Activated naive CD4-positive, alpha-beta T cell treated with anti-CD3 and anti-CD28 coated beads, Interleukin-2, amount 50 U/mL, for 72 hours (primary cell): ENCODE measurements around the gene CXCL3. TPM values are rescaled to one million over a fixed set of nuclear protein-coding genes. Genes with fewer than 3 reads are reported as not detected.
"Not testable (repeated sequence)": the region's sequence is repeated elsewhere in the genome, so short reads cannot be mapped to it uniquely, and the experiment has no call there.

Experiments used
- ATAC-seq, 2 donors: fragments of 150-1000 bp; cut with Tn5 transposase; 2 replicates each; pipeline ENCODE4 v1.10.0; 2021; ENCODE audit warnings: mild to moderate bottlenecking in 2 of 2, moderate library complexity in 2 of 2
- DNase-seq, 2 donors: peaks; one replicate each; pipeline ENCODE4 v3.0.0; 2021 to 2022; ENCODE audit warnings: low spot score in 2 of 2
- H3K27ac Mint-ChIP-seq, 2 donors: one replicate each; pipeline ENCODE4 v1.8.0; 2022; ENCODE audit warnings: mild to moderate bottlenecking in 2 of 2, mixed read lengths in 2 of 2
- H3K36me3 Mint-ChIP-seq, 2 donors: one replicate each; pipeline ENCODE4 v1.8.0; 2022; ENCODE audit warnings: mixed read lengths in 2 of 2
- H3K9me3 Mint-ChIP-seq, 2 donors: one replicate each; pipeline ENCODE4 v1.8.0; 2022; ENCODE audit warnings: mixed read lengths in 2 of 2
- total RNA-seq, 2 donors: library from RNA; stranded (reverse); gene quantifications; one replicate each; pipeline ENCODE4 v1.2.3, GENCODE V29; 2022

CXCL3 gene
- total RNA-seq = not detected

- Mint-ChIP-seq H3K27ac (no peak within 1 kb of the TSS), H3K9me3 (no peaks in the 10 kb centered on the region), H3K36me3 (peaks cover 0 to 8% of the 10 kb centered on the region in 2 donors)
- no peak for DNase-seq
- peak; percentile 60 to 78 for ATAC-seq
These were observed at the start of gene CXCL3 for GRCh38 chr4:74038425-74039314. Gene CXCL3, minus strand, starts transcription at chr4:74038689. Its CDS starts 78 bp downstream, at chr4:74038611.

DNA sequence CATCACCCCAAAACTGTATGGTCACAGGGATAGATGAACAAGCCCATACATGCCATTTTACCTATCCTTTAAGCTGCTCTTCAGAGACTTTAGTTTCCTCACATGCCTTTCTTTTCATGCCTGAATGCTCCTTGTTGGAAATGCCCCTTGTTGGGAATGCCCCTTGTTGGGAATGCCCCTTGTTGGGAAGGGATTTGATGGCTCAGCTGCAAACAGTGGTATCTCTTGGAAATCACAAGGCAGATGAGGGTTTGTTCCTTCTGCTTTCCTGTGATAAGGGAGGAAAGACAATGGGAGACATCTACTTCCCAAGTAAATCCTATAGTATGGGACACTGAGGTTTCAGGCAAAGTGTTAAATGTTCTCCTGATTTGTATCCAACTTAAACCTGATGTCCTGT is 49.0 kb upstream of the CXCL3 start:
- DNase-seq (no peak), ATAC-seq (no peak)
- H3K9me3 Mint-ChIP-seq = no peaks in the 10 kb centered on the region
- H3K36me3 Mint-ChIP-seq = no peaks in the 10 kb centered on the region
- H3K27ac Mint-ChIP-seq = no peak overlapping the region

DNA sequence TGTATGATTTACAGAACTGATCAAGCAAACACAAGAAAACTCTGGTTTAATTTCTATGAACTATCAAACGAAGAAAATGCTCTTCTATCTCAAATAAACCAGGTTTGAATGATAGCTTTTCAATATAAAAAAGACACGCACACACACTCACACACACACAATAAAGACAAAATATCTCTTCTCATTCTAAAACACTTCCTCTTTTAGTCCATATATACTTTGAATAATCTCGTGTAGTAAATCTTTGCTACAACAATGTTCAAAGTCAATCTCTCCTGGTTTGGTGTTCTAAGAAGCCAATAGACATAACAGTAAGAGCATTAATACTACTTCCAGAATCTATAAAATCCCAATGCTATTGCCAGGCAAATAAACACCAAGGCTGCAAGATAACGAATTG is 47.2 kb upstream of the CXCL3 start:
- Mint-ChIP-seq H3K27ac (no peak overlapping the region), H3K9me3 (no peaks in the 10 kb centered on the region), H3K36me3 (no peaks in the 10 kb centered on the region)
- ATAC-seq (no peak), DNase-seq (no peak)

DNA sequence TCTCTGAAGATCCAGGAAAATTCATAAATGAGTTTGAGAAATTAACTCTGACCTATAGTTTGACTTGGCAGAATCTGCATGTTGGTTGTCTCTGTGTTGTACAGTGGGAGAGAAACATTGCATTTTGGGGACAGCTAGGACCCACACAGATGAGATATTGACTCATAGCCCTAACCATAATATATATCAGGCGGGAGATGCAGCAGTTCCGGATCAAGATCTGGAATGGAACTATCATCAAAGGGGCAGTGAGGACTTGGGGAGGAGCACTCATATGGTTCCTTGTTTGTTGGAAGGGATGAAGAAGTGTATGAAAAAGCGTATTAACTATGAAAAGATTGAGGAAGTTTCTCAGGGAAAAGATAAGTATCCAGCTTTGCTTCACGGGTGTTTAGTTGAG is 46.5 kb upstream of the CXCL3 start:
- peaks cover 0 to 5% of the 10 kb centered on the region in 2 donors for H3K9me3 Mint-ChIP-seq
- ATAC-seq (no peak), DNase-seq (no peak)
- no peaks in the 10 kb centered on the region for H3K36me3 Mint-ChIP-seq
- no peak overlapping the region for H3K27ac Mint-ChIP-seq

DNA sequence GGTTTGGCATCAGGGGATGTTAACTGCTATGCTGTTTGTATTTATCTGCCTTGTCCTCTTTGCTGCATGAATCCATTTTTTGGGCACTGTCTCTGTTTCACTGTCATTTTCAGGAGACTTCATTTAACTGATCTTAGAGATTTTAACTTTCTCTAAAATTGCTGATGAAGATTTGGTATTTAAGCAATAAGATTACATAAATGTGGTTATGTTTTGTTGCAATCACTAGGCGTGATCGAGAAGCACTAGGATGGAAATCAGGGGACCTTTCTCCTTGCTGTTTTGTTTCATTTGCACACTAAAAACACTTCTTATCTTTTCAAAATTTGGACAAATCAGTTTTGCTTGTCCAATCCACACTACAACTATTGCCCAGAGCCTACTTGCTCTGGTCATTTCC is 45.1 kb upstream of the CXCL3 start:
- Mint-ChIP-seq H3K27ac (no peak overlapping the region), H3K36me3 (peaks cover 0 to 4% of the 10 kb centered on the region in 2 donors), H3K9me3 (peaks cover 0 to 5% of the 10 kb centered on the region in 2 donors)
- DNase-seq = no peak
- no peak for ATAC-seq

DNA sequence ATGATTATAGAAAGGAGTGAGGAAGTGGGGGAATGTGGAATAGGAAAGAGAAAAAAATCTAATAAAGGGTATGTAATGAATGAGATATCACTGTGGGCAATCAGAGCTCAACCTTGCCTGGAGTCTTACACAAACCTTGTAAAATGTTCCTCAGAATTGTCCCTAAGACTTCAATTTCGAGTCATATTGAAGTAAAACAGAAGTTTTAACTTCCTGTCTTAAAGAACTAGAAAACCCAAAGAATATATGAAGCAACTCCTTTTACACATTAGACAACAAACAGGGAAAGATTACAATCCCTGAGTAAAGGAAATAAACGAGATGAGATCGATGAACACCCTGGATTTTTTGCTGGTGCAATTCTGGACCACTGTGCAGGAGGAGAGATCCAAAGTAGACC is 42.5 kb upstream of the CXCL3 start:
- DNase-seq (no peak), ATAC-seq (no peak)
- Mint-ChIP-seq H3K27ac (no peak overlapping the region), H3K36me3 (peaks cover 0 to 4% of the 10 kb centered on the region in 2 donors), H3K9me3 (peaks cover 0 to 5% of the 10 kb centered on the region in 2 donors)

DNA sequence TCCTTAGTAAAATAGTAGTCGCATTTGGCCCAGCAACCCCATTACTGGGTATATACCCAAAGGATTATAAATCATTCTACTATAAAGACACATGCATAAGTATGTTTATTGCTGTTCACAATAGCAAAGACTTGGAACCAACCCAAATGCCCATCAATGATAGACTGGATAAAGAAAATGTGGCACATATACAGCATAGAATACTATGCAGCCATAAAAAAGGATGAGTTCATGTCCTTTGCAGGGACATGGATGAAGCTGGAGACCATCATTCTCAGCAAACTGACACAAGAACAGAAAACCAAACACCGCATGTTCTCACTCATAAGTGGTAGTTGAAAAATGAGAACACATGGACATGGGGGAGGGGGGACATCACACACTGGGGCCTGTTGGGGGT is 41.9 kb upstream of the CXCL3 start:
- H3K27ac Mint-ChIP-seq = peak overlapping the region in 1 of 2 donors; percentile 33
- not testable (repeated sequence) for ATAC-seq, DNase-seq, H3K36me3 Mint-ChIP-seq, H3K9me3 Mint-ChIP-seq

GRCh38 chr4:74079024-74079423 is 40.5 kb upstream of the CXCL3 start:
- not testable (repeated sequence) for H3K27ac Mint-ChIP-seq, H3K9me3 Mint-ChIP-seq, DNase-seq, ATAC-seq, H3K36me3 Mint-ChIP-seq

- Mint-ChIP-seq H3K36me3 (no peaks in the 10 kb centered on the region), H3K9me3 (no peaks in the 10 kb centered on the region), H3K27ac (no peak overlapping the region)
- DNase-seq (no peak), ATAC-seq (no peak)
These were observed 34.9 kb upstream of the CXCL3 start for GRCh38 chr4:74073358-74073757.

GRCh38 chr4:74072739-74073138 is 34.2 kb upstream of the CXCL3 start:
- Mint-ChIP-seq H3K9me3 (no peaks in the 10 kb centered on the region), H3K27ac (no peak overlapping the region), H3K36me3 (no peaks in the 10 kb centered on the region)
- DNase-seq (no peak), ATAC-seq (no peak)

DNA sequence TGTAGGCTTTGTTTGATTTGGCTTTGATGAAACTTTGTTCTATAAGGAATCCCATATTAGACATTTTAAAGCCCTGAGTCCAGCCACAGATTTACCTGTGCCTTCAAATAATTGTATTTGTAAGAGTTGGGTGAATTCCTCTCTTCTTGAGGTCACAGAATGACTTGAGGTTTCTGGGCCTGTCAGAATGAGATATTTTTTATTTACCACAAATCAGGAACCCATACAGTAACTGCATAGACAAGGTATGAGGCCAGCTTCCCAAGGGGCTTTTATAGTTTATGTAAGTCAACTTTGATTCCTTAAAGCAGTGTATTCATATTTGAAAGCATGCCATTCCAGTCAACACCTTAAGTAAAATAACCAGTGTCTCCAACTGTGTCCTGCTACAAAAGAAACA is 29.1 kb upstream of the CXCL3 start:
- no peak for DNase-seq
- no peaks in the 10 kb centered on the region for H3K9me3 Mint-ChIP-seq
- no peaks in the 10 kb centered on the region for H3K36me3 Mint-ChIP-seq
- no peak overlapping the region for H3K27ac Mint-ChIP-seq
- ATAC-seq = no peak

- ATAC-seq (no peak), DNase-seq (no peak)
- H3K27ac Mint-ChIP-seq = no peak overlapping the region
- H3K36me3 Mint-ChIP-seq = no peaks in the 10 kb centered on the region
- H3K9me3 Mint-ChIP-seq = no peaks in the 10 kb centered on the region
These were observed 27.7 kb upstream of the CXCL3 start for GRCh38 chr4:74066232-74066631.

GRCh38 chr4:74065115-74065642 is 26.7 kb upstream of the CXCL3 start:
- Mint-ChIP-seq H3K27ac (no peak overlapping the region), H3K36me3 (no peaks in the 10 kb centered on the region), H3K9me3 (no peaks in the 10 kb centered on the region)
- ATAC-seq = no peak
- DNase-seq = no peak

DNA sequence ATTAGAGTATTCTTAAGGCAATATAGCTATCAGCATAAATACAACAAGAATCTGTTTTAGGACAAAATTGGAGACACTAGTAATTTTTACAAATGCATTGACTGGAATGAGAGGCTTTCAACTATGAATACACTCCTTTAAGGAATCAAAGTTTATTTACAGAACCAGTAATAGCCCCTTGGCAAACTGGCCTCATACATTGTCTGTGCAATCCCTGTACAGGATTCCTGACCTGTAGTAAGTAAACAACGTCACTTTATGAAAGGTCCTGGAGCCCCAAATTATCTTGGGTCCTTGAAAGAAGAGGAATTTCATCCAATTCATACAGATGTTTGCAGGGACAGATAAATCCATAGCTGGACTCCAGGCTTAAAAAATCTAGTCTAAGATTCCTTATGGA is 25.4 kb upstream of the CXCL3 start:
- no peaks in the 10 kb centered on the region for H3K9me3 Mint-ChIP-seq
- no peak overlapping the region for H3K27ac Mint-ChIP-seq
- DNase-seq (no peak), ATAC-seq (no peak)
- no peaks in the 10 kb centered on the region for H3K36me3 Mint-ChIP-seq

DNA sequence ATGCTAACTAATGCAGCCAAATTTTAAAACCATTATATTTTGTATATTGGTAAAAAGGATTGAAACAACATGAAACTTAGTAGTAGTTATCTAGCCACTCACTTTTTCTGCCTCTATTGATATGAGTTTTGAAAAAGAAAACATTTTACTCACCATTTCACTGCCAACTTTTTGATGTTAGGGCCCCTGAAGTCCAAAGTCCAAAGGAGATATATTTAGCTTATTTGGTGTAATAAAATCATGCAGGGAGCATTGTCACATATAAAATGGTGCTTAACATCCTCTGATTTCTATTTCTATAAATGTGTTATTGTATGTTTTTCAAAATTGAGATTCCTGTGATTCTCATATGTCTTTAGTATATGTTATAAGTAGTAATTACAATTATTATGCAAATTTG is 24.5 kb upstream of the CXCL3 start:
- Mint-ChIP-seq H3K9me3 (no peaks in the 10 kb centered on the region), H3K27ac (no peak overlapping the region), H3K36me3 (no peaks in the 10 kb centered on the region)
- DNase-seq = no peak
- no peak for ATAC-seq

GRCh38 chr4:74061430-74061829 is 22.9 kb upstream of the CXCL3 start:
- ATAC-seq (no peak), DNase-seq (no peak)
- Mint-ChIP-seq H3K9me3 (no peaks in the 10 kb centered on the region), H3K27ac (no peak overlapping the region), H3K36me3 (no peaks in the 10 kb centered on the region)

- H3K36me3 Mint-ChIP-seq = no peaks in the 10 kb centered on the region
- DNase-seq = no peak
- no peaks in the 10 kb centered on the region for H3K9me3 Mint-ChIP-seq
- H3K27ac Mint-ChIP-seq = no peak overlapping the region
- ATAC-seq = no peak
These were observed 20.8 kb upstream of the CXCL3 start for GRCh38 chr4:74059161-74059829.
